ENCODE data around the gene SFXN3. TPM values are rescaled to one million over a fixed set of nuclear protein-coding genes. Genes with fewer than 3 reads are reported as not detected.

Gene SFXN3
- total and polyA plus RNA-seq, 2 of the 13 experiments (the other 11 are each of a cell fraction or from before 2014, with no cell fraction given), result 16.8 to 71.5 TPM

DNA sequence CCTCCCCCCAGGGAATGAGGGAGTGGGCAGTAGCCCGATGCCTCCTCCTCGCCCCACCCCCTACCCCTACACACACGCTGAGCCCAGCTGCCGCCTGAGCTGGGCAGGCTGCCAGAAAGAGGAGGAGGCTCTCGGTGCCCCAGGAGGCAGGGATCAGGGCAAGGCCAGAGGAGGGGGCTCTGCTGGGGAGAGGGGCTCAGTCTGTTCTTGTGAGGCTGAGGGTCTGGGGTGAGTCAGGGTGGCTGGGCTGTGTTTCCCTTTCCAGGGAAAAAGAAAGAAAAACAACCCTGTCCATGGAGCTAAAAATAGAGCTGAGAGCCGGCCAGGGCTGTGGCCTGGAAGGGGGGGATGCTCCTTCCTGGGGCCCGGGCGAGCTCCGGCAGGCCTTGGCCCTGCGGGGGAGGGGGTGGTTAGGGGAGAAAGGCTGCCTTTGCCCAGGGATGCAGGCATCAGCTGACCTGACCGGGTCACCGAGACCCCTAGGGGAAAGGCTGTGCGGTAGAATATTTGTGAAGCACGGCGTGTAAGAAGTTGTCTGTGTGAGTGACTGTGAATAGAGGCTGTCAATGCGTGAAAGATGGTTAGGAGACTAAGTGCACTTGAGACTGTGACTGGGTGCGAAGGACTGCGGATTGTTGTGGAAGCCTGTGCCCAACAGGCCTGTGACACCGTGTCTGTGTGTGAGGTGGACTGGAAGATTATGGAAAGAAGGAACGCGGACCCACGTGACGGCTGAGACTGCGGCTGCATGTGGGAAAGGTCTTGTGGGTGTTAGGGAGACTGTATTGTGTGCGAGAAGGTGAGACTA, 32.6 kb upstream of the SFXN3 start (continued):
- TF ChIP-seq ZXDC (CRISPR knock-in tag; IDR thresholded peaks at IDR 0.05) (no peak), DNMT3B (CRISPR knock-in tag; conservative IDR thresholded peaks at IDR 0.05) (no peak; the same call in 1 of the 2 replicates), ZNF687 (CRISPR knock-in tag; IDR thresholded peaks at IDR 0.05) (peak; percentile 17; the same call in 1 of the 2 replicates), PHF8 (CRISPR knock-in tag; IDR thresholded peaks at IDR 0.05) (peak; percentile 6; the same call in 1 of the 2 replicates), ZNF274 (CRISPR knock-in tag; IDR thresholded peaks at IDR 0.05) (no peak), ZNF235 (CRISPR knock-in tag; IDR thresholded peaks at IDR 0.05; ENCODE audit: borderline replicate concordance) (0 out of 2 replicates have a peak, but pooled peaks have one; percentile 52), DMAP1 (CRISPR knock-in tag; IDR thresholded peaks at IDR 0.05) (no peak), REXO4 (CRISPR knock-in tag; IDR thresholded peaks at IDR 0.05; ENCODE audit: borderline replicate concordance) (no peak), ZNF550 (CRISPR knock-in tag; IDR thresholded peaks at IDR 0.05; ENCODE audit: borderline replicate concordance) (no peak), NFATC3 (CRISPR knock-in tag; IDR thresholded peaks at IDR 0.05) (no peak), SMARCE1 (IDR thresholded peaks at IDR 0.05; ENCODE audit: borderline replicate concordance) (no peak), HDAC1 (CRISPR knock-in tag; IDR thresholded peaks at IDR 0.05) (peak; percentile 28; the same call in 1 of the 2 replicates), ZNF564 (CRISPR knock-in tag; IDR thresholded peaks at IDR 0.05) (no peak), RFX1 (IDR thresholded peaks at IDR 0.05) (no peak), RARA (CRISPR knock-in tag; IDR thresholded peaks at IDR 0.05) (peak; percentile 38; the same call in 1 of the 2 replicates), ZNF790 (CRISPR knock-in tag; IDR thresholded peaks at IDR 0.05; ENCODE audit: borderline replicate concordance) (no peak; the same call in 1 of the 2 replicates), PAX8 (CRISPR knock-in tag; IDR thresholded peaks at IDR 0.05; ENCODE audit: borderline replicate concordance) (no peak), MLLT10 (CRISPR knock-in tag; IDR thresholded peaks at IDR 0.05) (no peak), MED8 (CRISPR knock-in tag; IDR thresholded peaks at IDR 0.05; ENCODE audit: insufficient replicate concordance) (peak; percentile 1), GPBP1L1 (CRISPR knock-in tag; IDR thresholded peaks at IDR 0.05) (no peak), ZNF782 (CRISPR knock-in tag; IDR thresholded peaks at IDR 0.05; ENCODE audit: borderline replicate concordance) (no peak; the same call in 1 of the 2 replicates)
- TF ChIP-seq, protein P1, sequence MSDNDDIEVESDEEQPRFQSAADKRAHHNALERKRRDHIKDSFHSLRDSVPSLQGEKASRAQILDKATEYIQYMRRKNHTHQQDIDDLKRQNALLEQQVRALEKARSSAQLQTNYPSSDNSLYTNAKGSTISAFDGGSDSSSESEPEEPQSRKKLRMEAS (IDR thresholded peaks at IDR 0.05), result no peak; the same call in 1 of the 2 replicates
